Middle frontal gyrus (tissue), 1 donor: ENCODE measurements around the gene GSC.
"Not testable (repeated sequence)": the region's sequence is repeated elsewhere in the genome, so short reads cannot be mapped to it uniquely, and the experiment has no call there.

Experiments used
- DNase-seq: peaks from one replicate; pipeline ENCODE4 v3.0.0-alpha.2; 2015; ENCODE audit warnings: low spot score; ENCODE audit errors: extremely low spot score

GSC gene

DNA sequence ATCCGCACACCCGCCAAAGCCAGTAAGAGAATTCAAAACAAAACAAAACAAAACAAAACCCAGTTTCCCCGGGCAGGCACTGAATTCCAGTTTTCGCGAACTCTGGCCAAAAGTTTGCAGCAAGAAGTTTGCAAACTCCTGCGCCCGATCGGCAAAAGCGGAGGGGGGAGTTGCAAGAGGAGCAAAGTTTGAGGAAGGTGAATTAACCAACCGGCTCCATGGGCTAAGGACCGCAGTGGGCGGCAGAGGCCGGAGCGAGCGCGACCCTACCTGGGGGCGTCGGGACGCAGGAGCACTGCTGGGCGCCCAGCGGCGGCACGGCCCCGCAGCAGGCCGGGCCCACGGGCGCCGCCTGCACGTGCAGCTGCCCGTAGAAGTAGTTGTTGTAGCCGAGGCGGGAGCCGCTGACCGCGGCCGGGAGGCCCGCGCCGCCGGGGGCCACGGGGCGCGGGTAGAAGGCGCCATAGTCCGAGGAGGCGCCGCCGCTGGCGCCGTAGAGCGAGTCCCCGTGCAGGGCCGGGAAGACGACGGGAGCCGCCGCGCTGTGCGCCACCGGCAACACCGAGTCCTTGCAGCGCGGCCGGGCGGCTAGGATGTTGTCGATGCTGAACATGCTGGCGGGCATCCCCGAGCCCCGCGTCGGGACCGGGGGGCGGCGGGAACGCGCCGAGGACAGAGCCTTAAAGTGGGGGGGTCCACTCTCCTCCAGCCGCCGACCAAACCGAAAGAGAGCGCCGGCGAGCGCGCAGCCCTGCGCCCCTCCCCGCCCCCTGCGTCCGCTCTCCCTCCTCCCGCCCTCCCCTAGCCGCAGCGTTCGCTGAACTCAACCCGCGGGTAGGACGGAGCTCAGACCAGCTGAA is at the start of gene GSC:
Gene GSC, minus strand, starts transcription at position 723 of the 860 bp plus-strand sequence. Its CDS starts 98 bp downstream, at position 625.
- DNase-seq = no peak

DNA sequence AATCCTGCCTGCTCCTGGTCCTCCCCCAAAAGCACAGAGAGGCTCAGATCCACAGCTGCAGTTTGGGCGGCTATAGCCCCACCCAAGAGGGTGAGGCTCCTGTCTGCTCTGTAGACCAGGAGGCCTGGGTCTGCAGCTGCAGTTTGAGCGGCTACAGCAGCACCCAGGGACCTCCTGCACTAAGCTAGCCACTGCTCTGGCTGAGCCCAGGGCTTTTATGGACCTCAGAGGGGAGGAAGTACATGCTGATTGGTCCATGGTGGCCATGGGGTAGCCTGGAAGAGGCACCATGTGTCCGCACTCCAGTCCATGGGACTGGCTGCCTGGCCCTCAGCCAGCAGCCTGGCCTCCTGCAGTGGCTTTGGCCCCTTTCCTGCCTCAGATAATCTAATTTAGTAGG is 49.6 kb upstream of the GSC start:
- DNase-seq = no peak

DNA sequence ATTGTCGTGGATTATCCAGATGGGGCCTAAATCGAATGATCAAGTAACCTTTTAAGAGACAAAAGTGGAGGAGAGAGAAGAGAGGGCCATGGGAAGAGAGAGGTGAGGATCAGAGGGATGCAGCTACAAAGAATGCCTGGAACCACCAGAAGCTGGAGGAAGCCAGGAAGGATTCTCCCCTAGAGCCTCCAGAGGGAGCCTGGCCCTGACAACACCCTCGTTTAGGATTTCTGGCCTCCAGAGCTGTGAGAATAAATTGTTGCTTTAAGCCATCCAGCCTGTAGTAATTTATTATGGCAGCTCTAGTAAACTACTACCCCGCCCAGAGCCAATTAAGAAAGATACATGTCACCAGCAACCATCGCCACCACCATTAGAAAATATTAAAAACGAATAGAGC is 46.2 kb upstream of the GSC start:
- DNase-seq = no peak

DNA sequence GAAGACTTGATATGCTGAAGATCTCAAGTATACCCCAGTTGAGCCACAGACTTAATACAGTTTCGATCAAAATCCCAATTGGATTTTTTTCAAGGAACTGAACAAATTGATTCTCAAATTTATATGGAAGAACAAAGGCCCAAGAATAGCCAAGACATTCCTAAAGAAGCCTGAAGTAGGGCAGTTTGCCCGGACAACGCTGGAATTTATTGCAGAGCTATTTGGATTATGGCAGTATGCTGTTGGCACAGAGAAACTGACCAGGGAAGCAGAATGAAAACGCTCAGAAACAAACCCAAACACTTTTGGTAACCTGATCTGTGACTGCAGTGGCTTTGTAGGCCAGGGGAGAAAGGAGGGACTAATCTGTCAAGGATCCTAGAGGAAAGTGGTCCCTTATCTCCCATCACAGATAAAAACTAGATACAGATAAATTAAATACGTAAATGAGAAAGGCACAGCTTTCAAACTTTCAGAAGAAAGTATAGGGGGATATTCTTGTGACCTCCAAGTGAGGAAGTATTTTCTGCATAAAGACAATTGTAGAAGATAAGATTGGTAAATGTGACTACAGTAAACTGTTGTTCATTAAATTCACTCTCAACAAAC is 35.9 kb upstream of the GSC start:
- no peak for DNase-seq

DNA sequence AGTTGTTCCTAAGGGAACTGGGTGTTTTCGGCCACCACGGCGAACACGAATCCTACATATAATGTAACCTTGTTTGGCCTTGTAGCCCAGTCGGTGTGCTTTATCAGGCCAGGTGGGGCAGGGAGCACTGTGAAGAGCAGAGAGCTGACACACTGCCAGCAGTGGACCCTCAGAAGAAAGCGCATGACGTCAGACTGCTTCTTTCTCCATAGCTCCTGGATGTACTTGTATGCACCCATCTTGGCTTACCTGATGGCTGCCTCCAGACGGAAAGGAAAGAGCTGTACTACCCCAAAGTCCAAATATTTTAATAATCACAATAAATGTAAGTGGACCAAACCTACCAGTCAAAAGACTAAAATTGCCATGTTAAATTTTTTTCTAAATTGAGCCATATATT is 31.3 kb upstream of the GSC start:
- DNase-seq = no peak

DNA sequence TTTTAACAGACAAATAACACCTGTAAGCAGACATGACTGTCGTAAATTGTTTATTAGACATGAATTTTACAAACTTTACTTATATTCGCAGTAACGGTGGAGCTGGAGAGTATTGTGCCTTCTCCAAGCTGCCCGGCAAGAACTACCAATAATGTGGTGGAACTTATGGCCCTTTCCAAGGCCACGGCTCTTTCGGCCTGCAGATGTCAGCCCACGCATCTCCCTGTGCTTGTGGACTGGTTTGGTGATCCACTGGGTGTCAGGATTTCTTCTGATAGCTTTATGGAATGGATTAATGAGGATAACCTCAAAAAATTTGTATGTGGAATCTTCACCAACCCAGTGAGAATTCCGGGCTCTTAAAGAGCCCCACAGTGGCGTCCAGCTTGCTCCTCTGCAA is 30.9 kb upstream of the GSC start:
- not testable (repeated sequence) for DNase-seq

DNA sequence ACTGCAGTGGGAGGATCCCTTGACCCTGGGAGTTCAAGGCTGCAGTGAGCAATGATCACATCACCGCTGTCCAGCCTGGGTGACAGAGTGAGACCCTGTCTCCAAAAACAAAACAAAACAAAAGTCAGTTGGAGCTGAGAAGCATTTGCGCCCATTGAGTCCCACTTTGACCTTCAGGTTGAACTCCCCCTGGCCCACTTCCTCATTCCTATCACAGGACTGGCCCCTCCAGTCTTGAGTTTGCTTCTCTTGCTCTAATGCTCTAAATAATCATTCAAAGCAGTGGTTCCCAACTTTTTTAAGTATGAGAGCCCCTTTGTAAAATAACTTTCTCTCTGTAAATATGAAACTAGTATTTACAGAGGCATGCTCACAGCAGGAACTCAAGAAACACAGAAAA is 28.0 kb upstream of the GSC start:
- DNase-seq = no peak

DNA sequence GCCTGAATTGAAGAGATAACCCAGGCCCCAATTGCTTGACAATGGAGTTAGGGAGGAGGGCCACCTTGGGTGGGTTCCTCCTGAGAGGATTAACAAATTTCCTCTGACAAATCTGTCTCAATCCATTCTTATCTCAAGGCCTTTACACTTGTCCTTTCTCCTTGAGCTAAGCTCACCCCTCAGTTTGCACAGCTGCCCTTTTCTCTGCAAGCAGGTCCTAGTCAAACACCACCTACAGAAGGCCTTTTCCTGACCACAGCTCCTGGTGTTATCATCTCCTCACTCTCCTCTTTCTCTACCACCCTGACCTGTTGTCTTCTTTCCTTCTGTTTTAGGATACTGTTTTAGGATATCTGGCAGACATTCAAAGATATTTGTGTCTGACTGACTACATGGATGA is 26.4 kb upstream of the GSC start:
- no peak for DNase-seq

DNA sequence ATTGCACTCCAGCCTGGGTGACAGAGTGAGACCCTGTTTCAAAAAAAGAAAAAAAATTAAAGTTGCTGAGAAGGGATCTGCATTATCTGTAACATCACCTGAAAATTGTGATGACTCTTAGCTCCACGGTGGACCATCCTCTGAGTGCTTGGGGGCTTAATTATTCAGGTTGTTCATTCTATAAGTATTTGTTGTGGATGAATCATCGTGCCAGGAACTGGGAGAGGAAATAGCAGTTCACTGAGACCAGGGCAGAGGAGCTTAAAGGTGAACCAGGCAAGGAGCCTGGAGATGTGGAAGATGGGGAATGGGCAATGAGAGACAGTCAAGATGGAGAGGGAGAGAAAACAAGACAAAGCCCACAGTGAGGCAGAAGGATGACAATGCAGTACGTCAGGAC is 25.5 kb upstream of the GSC start:
- DNase-seq = no peak

DNA sequence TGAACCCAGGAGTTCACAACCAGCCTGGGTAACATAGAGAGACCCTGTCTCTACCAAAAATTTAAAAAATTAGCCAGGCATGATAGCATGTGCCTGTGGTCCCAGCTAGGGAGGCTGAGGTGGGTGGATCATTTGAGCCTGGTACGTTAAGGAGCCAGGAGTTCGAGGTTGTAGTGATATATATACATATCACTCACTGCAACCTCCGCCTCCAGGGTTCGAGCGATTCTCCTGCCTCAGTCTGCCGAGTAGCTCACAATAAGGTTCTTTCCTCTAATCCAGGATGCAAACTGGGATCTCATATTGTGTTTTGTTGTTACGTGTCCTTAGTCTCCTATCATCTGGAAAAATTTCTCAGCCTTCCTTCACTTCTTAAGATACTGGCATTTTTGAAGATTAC is 24.0 kb upstream of the GSC start:
- DNase-seq = no peak

DNA sequence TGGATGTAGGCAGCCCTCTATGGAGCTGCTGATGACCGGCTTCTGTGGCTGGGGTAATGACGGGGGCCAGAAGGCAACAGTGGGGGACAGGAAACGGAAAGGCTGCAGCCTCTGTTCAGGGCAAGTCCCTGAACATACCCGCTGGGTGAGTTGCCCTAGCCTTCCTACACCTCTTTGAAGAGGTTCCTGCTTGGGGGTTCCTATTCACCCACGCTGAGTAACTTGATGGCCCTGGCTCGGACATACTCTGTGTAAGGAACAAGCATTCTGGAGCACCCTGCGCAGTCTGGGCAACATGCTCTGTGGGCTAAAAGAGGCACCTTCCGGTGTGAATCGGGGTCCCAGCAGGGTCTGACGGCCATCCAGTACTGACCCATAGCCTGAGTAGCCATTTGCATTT is 17.7 kb upstream of the GSC start:
- no peak for DNase-seq

DNA sequence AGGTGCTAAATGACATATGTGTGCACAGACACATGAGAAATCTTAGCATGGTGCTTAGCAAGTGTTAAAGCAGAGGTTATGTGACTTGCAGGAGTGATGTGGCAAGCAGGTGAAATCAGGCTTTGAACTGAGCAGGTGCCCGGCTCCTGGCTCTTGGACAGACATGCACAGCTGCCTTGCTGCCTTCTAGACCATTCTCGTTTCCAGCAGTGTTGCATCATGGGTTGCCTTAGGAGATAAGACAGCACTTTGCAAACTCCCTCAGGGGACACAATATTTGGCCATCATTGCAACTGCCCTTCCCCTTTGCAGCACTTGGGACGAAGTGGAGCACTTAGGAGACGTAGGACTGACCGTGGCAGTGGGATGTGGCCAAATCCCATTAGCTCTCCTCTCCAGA is 17.2 kb upstream of the GSC start:
- DNase-seq = no peak

DNA sequence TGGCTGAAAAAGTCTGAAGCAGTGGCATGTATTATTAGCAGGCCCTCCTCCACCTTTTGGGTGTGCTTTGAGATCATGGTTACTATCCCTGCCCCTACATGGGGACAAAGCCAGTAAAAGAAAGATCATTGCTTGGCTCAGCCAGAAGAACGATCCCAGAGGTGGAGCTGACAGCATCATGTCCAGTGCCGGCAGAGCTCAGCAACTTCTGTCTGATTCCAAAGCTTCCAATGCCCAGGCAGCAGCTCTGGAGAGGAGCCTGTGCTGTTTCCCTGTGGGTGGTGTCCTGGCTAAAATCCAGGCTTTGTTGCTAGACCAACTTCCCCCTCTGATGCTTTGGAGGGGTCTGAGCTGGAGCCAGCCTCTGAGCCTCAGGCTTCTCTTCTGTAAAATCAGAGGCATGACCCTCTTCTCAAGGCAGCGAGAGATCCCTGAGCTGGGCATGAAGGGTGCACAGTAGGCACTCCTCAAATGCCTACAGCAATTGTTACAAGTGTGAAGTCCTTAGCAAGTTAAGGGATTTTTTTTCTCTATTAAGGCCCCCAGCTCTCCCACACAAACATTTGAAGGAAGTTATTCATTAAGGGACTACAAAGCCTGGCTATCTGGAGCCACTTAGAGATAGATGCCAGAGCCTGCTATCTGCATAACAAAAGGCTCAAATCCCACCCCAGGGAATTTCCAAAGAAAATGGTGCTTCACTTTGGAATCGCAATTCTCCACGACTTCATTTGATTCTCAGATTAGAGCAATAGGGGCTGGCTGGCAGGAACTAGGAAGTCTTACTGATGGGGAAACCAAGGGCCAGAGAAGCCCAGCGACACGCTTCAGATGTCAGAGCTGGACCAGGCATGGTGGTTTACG is 10.9 kb upstream of the GSC start:
- DNase-seq = no peak

DNA sequence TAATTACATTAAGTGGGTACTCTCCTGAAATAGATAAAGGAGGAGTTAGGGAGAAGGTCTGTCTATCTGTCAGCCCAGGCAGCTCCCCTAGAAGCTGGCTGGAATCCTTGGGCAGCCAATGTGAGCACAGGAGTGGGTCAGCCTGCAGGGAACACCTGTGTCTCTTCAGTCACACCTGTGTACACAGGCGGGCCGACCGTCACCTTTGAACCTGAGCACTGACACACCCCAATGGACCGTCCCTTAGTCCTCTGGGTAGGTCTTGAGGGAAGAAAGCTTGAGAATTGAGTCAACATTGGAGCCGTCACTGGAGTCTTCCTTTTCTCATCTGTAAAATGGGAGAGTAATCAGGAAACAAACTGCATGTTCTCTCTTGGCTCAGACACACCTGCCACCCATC is 9.8 kb upstream of the GSC start:
- no peak for DNase-seq

DNA sequence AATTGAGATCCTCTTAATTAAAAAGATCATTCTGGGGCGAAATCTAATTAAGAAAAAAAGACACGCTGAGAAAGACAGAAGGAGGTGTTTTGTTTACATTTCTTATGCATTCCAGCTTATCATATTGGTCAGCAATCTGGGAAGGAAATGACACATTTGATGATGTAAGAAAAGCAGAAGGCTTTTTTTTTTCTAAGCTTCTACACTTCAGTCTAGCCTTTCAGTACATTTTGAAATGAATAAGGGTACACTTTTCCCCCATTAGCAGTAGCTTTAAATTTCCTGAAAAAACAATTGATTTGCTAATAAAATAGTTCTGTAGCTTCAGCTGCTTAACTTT is 5.9 kb upstream of the GSC start:
- DNase-seq = no peak

DNA sequence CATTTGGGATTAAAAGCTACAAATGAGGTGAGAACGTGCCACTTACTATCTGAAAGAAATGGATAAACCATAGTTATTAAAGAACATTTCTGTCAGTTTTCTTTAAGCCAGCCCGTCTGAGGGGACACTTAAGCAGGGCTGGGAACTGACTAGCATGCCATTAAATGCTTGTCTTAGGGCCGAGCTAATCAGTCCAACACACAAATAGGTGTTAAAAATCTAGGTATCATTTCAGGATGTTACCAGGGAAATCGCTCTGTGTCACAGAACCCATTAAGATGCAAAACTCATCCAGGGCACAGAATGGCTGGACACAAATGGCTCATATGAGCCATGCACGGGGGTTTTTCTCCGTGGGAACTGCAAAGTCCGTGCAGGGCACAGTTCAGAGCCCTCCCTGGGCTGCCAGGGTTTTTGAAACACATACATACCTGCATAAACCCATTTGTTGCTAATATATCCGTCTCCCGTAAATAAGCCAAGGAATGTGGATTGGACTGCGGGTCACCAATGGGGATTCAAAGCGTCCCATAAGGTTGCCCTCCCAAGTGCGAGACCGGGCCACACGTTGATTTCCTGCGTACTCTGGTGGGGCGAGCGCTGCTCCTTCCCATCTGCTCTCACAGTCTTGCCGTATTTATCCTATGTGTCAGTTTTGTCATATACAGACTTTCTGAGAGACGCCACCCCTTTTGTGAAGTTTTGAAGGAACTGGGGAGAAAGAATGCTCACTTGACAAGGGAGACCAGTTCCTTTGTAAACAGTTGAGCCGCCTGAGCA is 5.4 kb upstream of the GSC start:
- no peak for DNase-seq

DNA sequence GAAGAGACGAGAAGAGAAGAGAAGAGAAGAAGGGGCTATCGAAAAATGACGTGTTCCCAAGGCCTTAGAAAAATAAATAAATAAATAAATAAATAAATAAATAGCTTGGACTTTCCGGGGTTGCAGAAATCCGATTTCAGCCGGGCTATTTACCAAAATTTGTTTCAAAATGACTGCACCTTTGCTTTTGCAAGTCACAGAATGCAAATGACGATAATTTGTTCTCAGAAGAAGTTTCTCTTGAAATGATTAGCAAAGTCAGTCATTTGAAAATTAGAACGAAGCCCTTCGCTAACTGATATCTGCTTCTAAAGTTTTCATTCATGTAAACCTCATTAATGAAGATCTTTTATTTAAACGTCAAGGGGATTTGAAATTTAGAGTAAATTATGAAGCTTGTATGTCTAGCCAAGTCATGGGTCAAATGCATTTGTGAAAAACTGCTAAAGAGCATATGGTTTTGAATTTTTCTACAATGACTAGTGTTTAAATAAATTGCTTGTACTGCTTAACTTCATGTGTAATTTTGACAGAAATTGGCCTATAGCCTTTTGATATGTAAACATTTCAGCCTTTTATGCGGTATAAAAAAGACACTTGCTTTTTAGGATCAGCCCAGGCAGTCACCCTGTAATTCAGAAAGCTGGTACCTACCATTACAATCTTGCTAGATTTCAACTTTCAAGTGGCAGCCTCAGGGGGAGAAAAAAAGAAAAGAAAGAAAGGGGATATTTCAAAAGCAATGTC is 4.6 kb upstream of the GSC start:
- no peak for DNase-seq

DNA sequence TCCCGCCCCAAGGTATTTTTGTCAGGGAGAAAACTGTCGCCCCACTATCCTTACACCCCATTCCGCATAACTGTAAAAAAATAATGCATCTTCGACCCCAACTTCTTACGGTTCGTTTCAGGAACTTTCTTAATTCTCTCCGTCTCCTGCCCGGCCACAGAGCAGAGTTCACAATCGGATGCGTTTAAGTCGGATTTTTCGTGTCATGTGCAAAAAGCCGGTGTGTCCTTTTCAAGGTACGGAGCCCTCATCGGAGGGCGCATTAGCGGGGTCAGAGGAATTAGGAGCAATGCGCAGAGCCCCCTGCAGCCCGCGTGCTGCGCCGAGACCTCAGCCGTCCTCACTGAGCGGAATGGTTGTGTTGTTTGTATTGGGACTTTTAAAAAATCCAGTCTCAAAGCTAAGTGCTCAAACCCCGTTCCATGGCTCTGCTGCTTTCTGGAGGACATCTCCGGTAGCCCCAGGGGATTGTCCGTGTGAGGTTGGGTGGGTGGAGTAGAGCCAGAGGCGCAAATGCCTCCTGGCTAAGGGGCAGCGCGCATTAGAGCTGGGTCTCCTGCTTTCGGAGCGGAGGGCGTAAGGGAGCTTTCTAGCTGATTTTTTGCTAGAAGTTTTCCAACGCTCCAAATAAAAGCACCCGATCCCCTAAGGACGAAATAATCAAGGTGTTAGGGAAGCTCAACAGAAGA is 3.9 kb upstream of the GSC start:
- no peak for DNase-seq

DNA sequence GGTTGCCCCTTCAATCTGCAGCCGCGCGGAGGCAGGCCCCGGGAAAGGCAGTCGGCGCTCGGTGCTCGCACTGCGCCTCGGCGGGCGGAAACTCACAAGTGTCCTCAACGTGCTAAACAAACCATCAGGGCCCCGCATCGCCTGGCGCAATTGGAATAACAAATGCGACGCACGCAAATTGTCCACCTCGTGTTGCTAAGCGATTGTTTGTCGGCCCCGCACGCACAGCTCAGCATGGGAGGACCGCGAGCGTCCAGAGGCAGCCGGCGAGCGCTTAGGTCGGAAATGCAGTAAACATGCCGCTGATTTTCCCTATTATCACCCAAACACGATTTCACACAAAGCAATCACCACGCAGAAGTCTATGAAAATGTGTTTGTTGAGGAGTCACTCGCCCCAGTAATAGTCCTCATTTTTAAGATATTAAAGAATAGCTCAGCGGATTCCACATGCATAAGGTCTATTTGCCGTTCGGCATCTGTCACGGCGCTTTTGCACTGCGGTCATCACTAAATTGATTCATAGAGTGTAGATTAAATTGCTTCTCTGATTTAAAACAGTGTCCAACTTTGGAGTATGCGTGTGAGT is 3.2 kb upstream of the GSC start:
- no peak for DNase-seq

DNA sequence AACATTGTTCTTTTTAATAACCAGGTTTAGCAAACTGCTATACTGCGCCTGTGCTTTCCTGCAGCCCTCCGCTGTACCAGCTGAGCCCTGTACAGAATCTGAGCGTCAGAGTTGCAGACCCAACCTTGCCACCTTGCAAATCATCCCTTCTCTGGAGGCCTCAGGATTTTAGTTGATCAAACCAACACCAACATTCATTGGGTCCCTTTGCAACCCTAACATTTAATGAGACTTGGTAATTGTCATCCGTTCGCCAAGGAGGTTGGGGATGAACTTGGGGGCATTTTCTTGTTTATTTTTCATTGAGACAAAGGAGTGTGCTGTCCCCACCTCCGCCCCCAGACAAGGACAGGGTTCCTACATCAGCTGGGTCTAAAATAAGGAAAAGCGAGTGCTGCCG is 2.6 kb upstream of the GSC start:
- no peak for DNase-seq
